Measurements from ENCODE around the gene NRXN2.

NRXN2 gene

DNA sequence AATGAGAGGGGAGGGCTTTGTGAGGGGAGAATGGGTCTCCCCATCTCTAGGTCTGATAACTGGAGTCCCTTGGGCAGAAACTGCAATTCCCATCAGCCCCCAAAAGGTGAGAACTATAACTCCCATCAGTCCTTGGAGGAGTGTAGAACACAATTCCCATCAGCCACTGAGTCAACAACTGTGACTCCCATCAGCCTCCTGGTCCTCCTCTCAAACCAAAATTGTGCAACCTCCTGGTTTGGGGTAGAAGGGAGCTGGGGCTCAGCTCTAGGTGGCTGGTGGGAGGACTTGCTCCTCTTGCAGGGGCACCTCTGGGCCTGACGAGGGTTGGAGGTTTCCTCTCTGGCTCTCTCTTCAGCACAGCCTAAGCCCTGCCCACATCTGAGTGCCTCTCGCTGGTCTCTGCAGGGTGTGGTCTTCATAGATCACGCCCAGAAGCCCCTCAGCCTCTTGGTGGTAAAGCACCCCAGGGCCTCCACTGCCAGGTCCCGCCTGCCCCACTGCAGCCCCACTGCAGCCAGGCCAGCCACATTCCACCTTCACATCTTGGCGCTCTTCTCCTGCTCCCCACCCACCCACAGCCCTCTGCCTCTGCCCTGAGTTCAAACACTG, 113.5 kb downstream of the NRXN2 start:
- Histone ChIP-seq H3K27me3 (ENCODE audit: insufficient read depth, low read depth) (peaks cover 62% of the 10 kb centered on the region), H3K27ac (no peak overlapping the region), H3K4me3 (IDR thresholded peaks at IDR 0.05; ENCODE audit: insufficient read depth, low read depth, low read length) (no peak overlapping the region), H3K4me1 (ENCODE audit: low read depth, poor library complexity, severe bottlenecking) (no peaks in the 10 kb centered on the region), H3K36me3 (ENCODE audit: insufficient read depth) (no peaks in the 10 kb centered on the region), H4K20me1 (ENCODE audit: insufficient read depth) (no peaks in the 10 kb centered on the region), H3K4me2 (no peak overlapping the region), H3K79me2 (ENCODE audit: insufficient read depth, low read depth) (no peaks in the 10 kb centered on the region), H3K9ac (no peak overlapping the region), H2AFZ (ENCODE audit: low read depth) (no peak overlapping the region)
- TF ChIP-seq, protein P1, sequence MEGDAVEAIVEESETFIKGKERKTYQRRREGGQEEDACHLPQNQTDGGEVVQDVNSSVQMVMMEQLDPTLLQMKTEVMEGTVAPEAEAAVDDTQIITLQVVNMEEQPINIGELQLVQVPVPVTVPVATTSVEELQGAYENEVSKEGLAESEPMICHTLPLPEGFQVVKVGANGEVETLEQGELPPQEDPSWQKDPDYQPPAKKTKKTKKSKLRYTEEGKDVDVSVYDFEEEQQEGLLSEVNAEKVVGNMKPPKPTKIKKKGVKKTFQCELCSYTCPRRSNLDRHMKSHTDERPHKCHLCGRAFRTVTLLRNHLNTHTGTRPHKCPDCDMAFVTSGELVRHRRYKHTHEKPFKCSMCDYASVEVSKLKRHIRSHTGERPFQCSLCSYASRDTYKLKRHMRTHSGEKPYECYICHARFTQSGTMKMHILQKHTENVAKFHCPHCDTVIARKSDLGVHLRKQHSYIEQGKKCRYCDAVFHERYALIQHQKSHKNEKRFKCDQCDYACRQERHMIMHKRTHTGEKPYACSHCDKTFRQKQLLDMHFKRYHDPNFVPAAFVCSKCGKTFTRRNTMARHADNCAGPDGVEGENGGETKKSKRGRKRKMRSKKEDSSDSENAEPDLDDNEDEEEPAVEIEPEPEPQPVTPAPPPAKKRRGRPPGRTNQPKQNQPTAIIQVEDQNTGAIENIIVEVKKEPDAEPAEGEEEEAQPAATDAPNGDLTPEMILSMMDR (conservative IDR thresholded peaks at IDR 0.05; ENCODE audit: low read depth, low read length) = no peak

DNA sequence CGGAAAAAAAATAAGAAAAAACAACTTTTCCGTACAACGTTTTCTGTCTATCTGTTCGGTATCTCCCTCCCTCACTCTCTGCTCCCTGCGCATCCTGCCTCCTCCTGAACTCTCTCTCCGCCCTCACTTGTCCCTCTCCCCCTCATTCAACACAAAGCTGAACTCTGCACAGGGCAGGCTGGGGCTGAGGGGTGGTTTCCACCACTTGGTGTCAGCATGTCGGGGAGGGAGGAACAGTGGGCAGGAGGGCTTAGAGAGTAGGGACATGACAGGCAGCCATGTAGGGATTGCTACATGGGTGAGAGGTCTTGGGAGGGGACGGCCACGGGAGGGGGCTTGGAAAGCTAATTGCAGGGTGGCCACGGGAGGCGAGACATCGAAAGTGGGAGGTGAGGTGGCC, 114.4 kb downstream of the NRXN2 start:
- H3K4me2 ChIP-seq = no peak overlapping the region

DNA sequence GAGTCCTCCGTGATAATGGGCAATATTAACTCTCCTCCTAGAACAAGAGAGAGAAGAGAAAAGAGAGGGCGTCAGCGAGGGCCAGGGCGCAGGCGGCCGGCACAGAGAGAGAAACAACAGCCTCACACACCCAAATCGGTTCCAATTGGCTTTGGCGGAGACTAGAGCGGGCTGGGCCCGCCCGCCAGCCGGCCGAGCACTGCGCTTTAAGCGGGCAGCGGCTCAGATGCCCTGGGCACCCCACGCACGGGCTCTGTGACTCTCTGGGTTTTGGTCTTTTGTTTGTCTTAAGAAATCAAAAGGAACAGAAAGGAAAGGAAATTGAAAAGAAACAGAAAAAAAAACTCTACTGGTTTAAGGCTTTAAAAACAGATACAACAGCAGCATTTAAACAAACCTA, 115.0 kb downstream of the NRXN2 start:
- no peak overlapping the region for H3K4me3 ChIP-seq (IDR thresholded peaks at IDR 0.05; ENCODE audit: insufficient read depth, low read depth, low read length)
- peaks cover 63% of the 10 kb centered on the region for H3K27me3 ChIP-seq (ENCODE audit: insufficient read depth, low read depth)
- no peaks in the 10 kb centered on the region for H3K79me2 ChIP-seq (ENCODE audit: insufficient read depth, low read depth)
- TF ChIP-seq, protein P1 (conservative IDR thresholded peaks at IDR 0.05; ENCODE audit: low read depth, low read length) = no peak
- H2AFZ ChIP-seq (ENCODE audit: low read depth) = no peak overlapping the region
- H3K4me2 ChIP-seq = no peak overlapping the region
- no peak overlapping the region for H3K27ac ChIP-seq
- H3K4me1 ChIP-seq (ENCODE audit: low read depth, poor library complexity, severe bottlenecking) = no peaks in the 10 kb centered on the region
- no peaks in the 10 kb centered on the region for H3K36me3 ChIP-seq (ENCODE audit: insufficient read depth)
- H3K9ac ChIP-seq = no peak overlapping the region
- no peaks in the 10 kb centered on the region for H4K20me1 ChIP-seq (ENCODE audit: insufficient read depth)

More for the DNA sequence above, 114.4 kb downstream of the NRXN2 start:
- H3K79me2 ChIP-seq (ENCODE audit: insufficient read depth, low read depth) = no peaks in the 10 kb centered on the region
- no peak overlapping the region for H3K4me3 ChIP-seq (IDR thresholded peaks at IDR 0.05; ENCODE audit: insufficient read depth, low read depth, low read length)
- H3K4me1 ChIP-seq (ENCODE audit: low read depth, poor library complexity, severe bottlenecking) = no peaks in the 10 kb centered on the region
- no peak overlapping the region for H3K27ac ChIP-seq
- H3K36me3 ChIP-seq (ENCODE audit: insufficient read depth) = no peaks in the 10 kb centered on the region
- peaks cover 63% of the 10 kb centered on the region for H3K27me3 ChIP-seq (ENCODE audit: insufficient read depth, low read depth)
- no peak overlapping the region for H3K9ac ChIP-seq
- H2AFZ ChIP-seq (ENCODE audit: low read depth) = no peak overlapping the region
- TF ChIP-seq, protein P1 (conservative IDR thresholded peaks at IDR 0.05; ENCODE audit: low read depth, low read length) = no peak
- no peaks in the 10 kb centered on the region for H4K20me1 ChIP-seq (ENCODE audit: insufficient read depth)

DNA sequence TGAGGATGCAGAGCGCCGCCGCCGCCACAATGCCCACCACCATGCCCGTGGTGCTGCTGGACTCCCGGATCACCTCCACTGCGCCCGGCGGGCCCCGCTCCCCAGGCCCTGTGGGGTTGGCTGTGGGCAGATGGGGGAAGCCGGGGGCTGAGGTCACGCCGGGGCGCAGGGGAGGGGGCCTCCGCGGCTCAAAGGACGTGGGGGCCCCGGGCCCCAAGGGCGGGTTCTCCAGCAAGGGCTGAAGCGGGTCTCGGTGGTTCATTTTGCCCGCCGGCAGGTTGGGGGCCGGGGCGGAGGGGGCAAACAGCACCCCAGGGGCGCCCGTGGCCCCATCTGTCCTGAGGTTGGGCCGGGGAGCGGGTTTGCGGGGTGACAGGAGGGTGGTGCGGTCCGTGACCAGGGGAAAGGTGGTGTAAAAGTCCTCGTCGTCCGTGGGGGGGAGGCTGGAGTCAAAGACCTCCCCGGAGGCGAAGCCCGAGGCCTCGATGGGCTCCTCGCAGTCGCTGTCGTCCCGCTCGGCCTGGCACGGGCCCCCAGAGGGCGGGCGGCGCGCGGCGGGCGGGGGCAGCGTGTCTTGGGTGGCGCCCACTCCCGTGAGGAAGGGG, 115.5 kb downstream of the NRXN2 start:
- H2AFZ ChIP-seq (ENCODE audit: low read depth) = no peak overlapping the region
- no peaks in the 10 kb centered on the region for H3K4me1 ChIP-seq (ENCODE audit: low read depth, poor library complexity, severe bottlenecking)
- no peak overlapping the region for H3K27ac ChIP-seq
- no peaks in the 10 kb centered on the region for H3K79me2 ChIP-seq (ENCODE audit: insufficient read depth, low read depth)
- no peak overlapping the region for H3K9ac ChIP-seq
- peaks cover 67% of the 10 kb centered on the region for H3K27me3 ChIP-seq (ENCODE audit: insufficient read depth, low read depth)
- H4K20me1 ChIP-seq (ENCODE audit: insufficient read depth) = no peaks in the 10 kb centered on the region
- no peak overlapping the region for H3K4me2 ChIP-seq
- H3K36me3 ChIP-seq (ENCODE audit: insufficient read depth) = no peaks in the 10 kb centered on the region
- TF ChIP-seq, protein P1 (conservative IDR thresholded peaks at IDR 0.05; ENCODE audit: low read depth, low read length) = no peak
- no peak overlapping the region for H3K4me3 ChIP-seq (IDR thresholded peaks at IDR 0.05; ENCODE audit: insufficient read depth, low read depth, low read length)

Measured in KMS-11 (cell line).